CD4-positive, alpha-beta T cell (primary cell): ENCODE data around the gene NUDT3. TPM values are rescaled to one million over a fixed set of nuclear protein-coding genes. Genes with fewer than 3 reads are reported as not detected.
A peak's percentile ranks its signal among the peaks of the same experiment; 100 is the strongest.
"Not testable (repeated sequence)": the region's sequence is repeated elsewhere in the genome, so short reads cannot be mapped to it uniquely, and the experiment has no call there.

Source experiments
- ATAC-seq: fragments of 200-7000 bp; cut with Tn5 transposase; one replicate; pipeline ENCODE4 v1.10.0; 2022; ENCODE audit warnings: mild to moderate bottlenecking; ENCODE audit not compliant: poor library complexity
- CTCF ChIA-PET: fragments of 350-600 bp; sonication (Branson Sonifier 250); formaldehyde crosslinking; loops from one replicate; lab custom pipeline; 2021; ENCODE audit warnings: antibody characterized with exemption, inconsistent platforms; lab: Charles Lee
- POLR2A ChIA-PET: fragments of 350-600 bp; sonication (Branson Sonifier 250); formaldehyde crosslinking; loops from one replicate; lab custom pipeline; 2021; ENCODE audit warnings: antibody characterized with exemption, inconsistent platforms; lab: Charles Lee
- DNase-seq, 14 experiments: peaks; one replicate each; pipeline ENCODE4 v3.0.0-alpha.2; 2013 to 2020; ENCODE audit warnings: mixed read lengths in 2 of 14
- H3K27ac ChIP-seq, 2 donors: one replicate each; pipeline versions ENCODE4 v1.5.1 to v1.7.0; 2013; ENCODE audit warnings: low read length in 2 of 2, low read depth in 1 of 2, mild to moderate bottlenecking in 1 of 2
- H3K27me3 ChIP-seq, 2 experiments: 1 replicate in 1 of 2; 2 replicates in 1 of 2; pipeline versions ENCODE4 v1.6.1 to v1.7.0; 2013; ENCODE audit warnings: low read length in 2 of 2, control low read depth in 1 of 2, mild to moderate bottlenecking in 1 of 2, moderate library complexity in 1 of 2; ENCODE audit not compliant: insufficient read depth in 2 of 2, control insufficient read depth in 1 of 2
- H3K36me3 ChIP-seq: one replicate; pipeline ENCODE4 v1.6.1; 2013; ENCODE audit warnings: low read length, control low read depth; ENCODE audit not compliant: insufficient read depth
- H3K4me1 ChIP-seq: one replicate; pipeline ENCODE4 v1.6.1; 2013; ENCODE audit warnings: low read length, control low read depth; ENCODE audit not compliant: insufficient read depth
- H3K4me3 ChIP-seq: one replicate; pipeline ENCODE4 v1.5.1; 2013; ENCODE audit warnings: mild to moderate bottlenecking, low read length, moderate library complexity
- H3K9me3 ChIP-seq, 2 experiments: 1 replicate in 1 of 2; 2 replicates in 1 of 2; pipeline versions ENCODE4 v1.6.1 to v1.7.0; 2013; ENCODE audit warnings: low read length in 2 of 2, mild to moderate bottlenecking in 2 of 2, control low read depth in 1 of 2, moderate library complexity in 1 of 2; ENCODE audit not compliant: control insufficient read depth in 1 of 2, insufficient read depth in 1 of 2
- H3K27ac Mint-ChIP-seq: one replicate; pipeline ENCODE4 v1.8.0; 2020; ENCODE audit warnings: mixed read lengths
- H3K27me3 Mint-ChIP-seq: one replicate; pipeline ENCODE4 v1.8.0; 2021; ENCODE audit warnings: mixed read lengths
- H3K36me3 Mint-ChIP-seq: one replicate; pipeline ENCODE4 v1.8.0; 2021; ENCODE audit warnings: low read depth, mixed read lengths
- H3K4me1 Mint-ChIP-seq: one replicate; pipeline ENCODE4 v1.8.0; 2021; ENCODE audit warnings: low read depth, mixed read lengths
- H3K4me3 Mint-ChIP-seq: one replicate; pipeline ENCODE4 v1.8.0; 2020; ENCODE audit warnings: mild to moderate bottlenecking, mixed read lengths
- H3K9me3 Mint-ChIP-seq: one replicate; pipeline ENCODE4 v1.8.0; 2020; ENCODE audit warnings: mixed read lengths
- intact Hi-C, 2 experiments: fragments of 100-400 bp; cut with DNase I in 1 of 2; cut with micrococcal nuclease in 1 of 2; formaldehyde crosslinking; loops; one replicate each; pipeline versions ENCODE4 v1.15.1 to v1.9.0; 2023 to 2025; cut with DNase I, micrococcal nuclease
- total RNA-seq, 174 experiments: library from RNA in 2 of 174; stranded (reverse) in 2 of 174; gene quantifications; one replicate each; pipeline ENCODE4 v1.2.3 and lab custom pipeline; 2021 to 2026
- TF ChIP-seq, protein P1 (sequence below): fragments of 200-600 bp; IDR thresholded peaks from one replicate; pipeline ENCODE4 v1.8.0; 2022; ENCODE audit warnings: antibody characterized with exemption, mild to moderate bottlenecking

The NUDT3 gene
- total RNA-seq, 2 experiments from 2014 or later: 14.8 to 15.0 TPM

- Histone ChIP-seq H3K9me3 (no peaks in the 10 kb centered on the region), H3K27me3 (no peaks in the 10 kb centered on the region), H3K36me3 (peaks cover 7% of the 10 kb centered on the region), H3K4me3 (no peak overlapping the region), H3K27ac (no peak overlapping the region), H3K4me1 (no peaks in the 10 kb centered on the region)
- ATAC-seq (no peak), DNase-seq (no peak)
- H3K9me3 Mint-ChIP-seq: no peaks in the 10 kb centered on the region
- no peak overlapping the region for H3K4me3 Mint-ChIP-seq
- peaks cover 9% of the 10 kb centered on the region for H3K4me1 Mint-ChIP-seq
- intact Hi-C loops: no loop called here
- ChIA-PET POLR2A (no interaction called here), CTCF (no interaction called here)
- TF ChIP-seq, protein P1, sequence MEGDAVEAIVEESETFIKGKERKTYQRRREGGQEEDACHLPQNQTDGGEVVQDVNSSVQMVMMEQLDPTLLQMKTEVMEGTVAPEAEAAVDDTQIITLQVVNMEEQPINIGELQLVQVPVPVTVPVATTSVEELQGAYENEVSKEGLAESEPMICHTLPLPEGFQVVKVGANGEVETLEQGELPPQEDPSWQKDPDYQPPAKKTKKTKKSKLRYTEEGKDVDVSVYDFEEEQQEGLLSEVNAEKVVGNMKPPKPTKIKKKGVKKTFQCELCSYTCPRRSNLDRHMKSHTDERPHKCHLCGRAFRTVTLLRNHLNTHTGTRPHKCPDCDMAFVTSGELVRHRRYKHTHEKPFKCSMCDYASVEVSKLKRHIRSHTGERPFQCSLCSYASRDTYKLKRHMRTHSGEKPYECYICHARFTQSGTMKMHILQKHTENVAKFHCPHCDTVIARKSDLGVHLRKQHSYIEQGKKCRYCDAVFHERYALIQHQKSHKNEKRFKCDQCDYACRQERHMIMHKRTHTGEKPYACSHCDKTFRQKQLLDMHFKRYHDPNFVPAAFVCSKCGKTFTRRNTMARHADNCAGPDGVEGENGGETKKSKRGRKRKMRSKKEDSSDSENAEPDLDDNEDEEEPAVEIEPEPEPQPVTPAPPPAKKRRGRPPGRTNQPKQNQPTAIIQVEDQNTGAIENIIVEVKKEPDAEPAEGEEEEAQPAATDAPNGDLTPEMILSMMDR: no peak
- no peak overlapping the region for H3K27ac Mint-ChIP-seq
- peaks cover 28% of the 10 kb centered on the region for H3K36me3 Mint-ChIP-seq
- H3K27me3 Mint-ChIP-seq: no peaks in the 10 kb centered on the region
Measured at GRCh38 chr6:34412016-34412415, 19.5 kb upstream of the NUDT3 start.

- H3K4me3 Mint-ChIP-seq, H3K9me3 Mint-ChIP-seq, POLR2A ChIA-PET, ATAC-seq, CTCF ChIA-PET, H3K27ac ChIP-seq, H3K4me1 ChIP-seq, intact Hi-C loops, H3K36me3 ChIP-seq, H3K27me3 Mint-ChIP-seq, H3K4me1 Mint-ChIP-seq, H3K4me3 ChIP-seq, H3K27me3 ChIP-seq, H3K27ac Mint-ChIP-seq, DNase-seq, H3K36me3 Mint-ChIP-seq, H3K9me3 ChIP-seq: not testable (repeated sequence)
Measured at GRCh38 chr6:34407915-34408314, 15.4 kb upstream of the NUDT3 start.

DNA sequence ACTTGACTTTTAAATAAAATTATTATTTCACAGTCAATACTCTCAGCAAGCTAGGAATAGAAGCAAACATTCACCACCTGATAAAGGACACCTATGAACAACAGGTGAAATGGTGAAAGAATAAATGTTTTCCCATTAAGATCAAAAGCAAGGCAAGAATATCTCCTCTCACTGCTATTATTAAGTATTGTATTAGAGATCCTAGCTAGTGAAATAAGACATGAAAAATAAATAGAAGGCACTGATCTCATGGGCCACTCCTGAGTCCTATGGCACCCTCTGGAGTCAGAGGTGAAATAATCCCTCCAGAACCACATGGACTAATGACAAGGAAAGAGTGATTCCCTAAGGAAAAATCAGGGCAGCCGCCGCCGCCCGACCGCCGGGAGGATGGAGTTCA, 4.0 kb upstream of the NUDT3 start:
- H3K27ac ChIP-seq: no peak overlapping the region
- no peaks in the 10 kb centered on the region for H3K9me3 Mint-ChIP-seq
- TF ChIP-seq, protein P1: no peak
- ChIA-PET CTCF (interaction anchor here (2.3 kb wide), 1 partner anchor 147 kb away, joined by 10 read pairs; the partner anchor contains the start of gene SMIM29), POLR2A (no interaction called here)
- H3K4me1 ChIP-seq: peaks cover 18% of the 10 kb centered on the region
- peaks cover 17% of the 10 kb centered on the region for H3K4me1 Mint-ChIP-seq
- no peak overlapping the region for H3K4me3 ChIP-seq
- DNase-seq (no peak), ATAC-seq (no peak)
- H3K27ac Mint-ChIP-seq: no peak overlapping the region
- H3K9me3 ChIP-seq: no peaks in the 10 kb centered on the region
- no peaks in the 10 kb centered on the region for H3K27me3 Mint-ChIP-seq
- H3K4me3 Mint-ChIP-seq: no peak overlapping the region
- intact Hi-C loops: loop anchor here in 1 of 2 experiments (10.0 kb wide), 1 partner anchor 1502 kb away; no protein-coding TSS in a partner anchor
- no peaks in the 10 kb centered on the region for H3K36me3 ChIP-seq
- no peaks in the 10 kb centered on the region for H3K27me3 ChIP-seq
- peaks cover 6% of the 10 kb centered on the region for H3K36me3 Mint-ChIP-seq

GRCh38 chr6:34393966-34394305, 1.5 kb upstream of the NUDT3 start:
- Histone ChIP-seq H3K27me3 (no peaks in the 10 kb centered on the region), H3K4me1 (peaks cover 28% of the 10 kb centered on the region), H3K9me3 (no peaks in the 10 kb centered on the region), H3K4me3 (no peak overlapping the region), H3K27ac (no peak overlapping the region), H3K36me3 (no peaks in the 10 kb centered on the region)
- no peak for DNase-seq
- Mint-ChIP-seq H3K27me3 (no peaks in the 10 kb centered on the region), H3K27ac (no peak overlapping the region), H3K9me3 (no peaks in the 10 kb centered on the region), H3K4me3 (peak overlapping the region; percentile 89), H3K36me3 (peaks cover 6% of the 10 kb centered on the region), H3K4me1 (peaks cover 21% of the 10 kb centered on the region)
- POLR2A ChIA-PET: interaction anchor here (2.3 to 5.7 kb wide), 3 partner anchors 32 to 157 kb away, joined by 10 to 33 read pairs (median 11); partner anchors contain the start of genes HMGA1, RPS10 and SMIM29
- ATAC-seq: no peak
- intact Hi-C loops: loop anchor here (2.0 to 10.0 kb wide), 5 partner anchors 33 to 1499 kb away; partner anchors contain the start of genes ILRUN (in 1 of the 2), RPS10 (in 1 of the 2) and SMIM29 (in 1 of the 2)
- TF ChIP-seq, protein P1: no peak
- CTCF ChIA-PET: interaction anchor here (1.1 to 2.0 kb wide), 3 partner anchors 21 to 198 kb away, joined by 4 to 5 read pairs (median 5); partner anchors contain the start of gene SMIM29
